HepG2 (cell line): Measurements from ENCODE around the gene PIAS3. TPM values are rescaled to one million over a fixed set of nuclear protein-coding genes. Genes with fewer than 3 reads are reported as not detected.
A peak's percentile ranks its signal among the peaks of the same experiment; 100 is the strongest.

Experiments
- ADNP ChIP-seq: sonication (generic); formaldehyde crosslinking; IDR thresholded peaks from 2 replicates; pipeline ENCODE4 v1.4.0; 2020; ENCODE audit warnings: missing genetic modification reagents
- DMAP1 ChIP-seq: IDR thresholded peaks from 2 replicates; pipeline ENCODE4 v1.6.1; 2016
- DNMT3B ChIP-seq: conservative IDR thresholded peaks from 2 replicates; pipeline ENCODE4 v1.6.1; 2016; ENCODE audit warnings: missing biosample characterization, control low read depth
- HNF4G ChIP-seq, 2 experiments: sonication (generic) in 1 of 2; formaldehyde crosslinking in 1 of 2; IDR thresholded peaks; 2 replicates each; pipeline versions ENCODE4 v1.4.0 to v1.6.1; 2011 to 2020; ENCODE audit warnings: borderline replicate concordance in 2 of 2, low read depth in 2 of 2, mild to moderate bottlenecking in 2 of 2, low read length in 1 of 2, missing genetic modification reagents in 1 of 2, moderate library complexity in 1 of 2
- IRF2 ChIP-seq: IDR thresholded peaks from 2 replicates; pipeline ENCODE4 v1.6.1; 2018; ENCODE audit warnings: missing genetic modification reagents, missing compliant biosample characterization
- KLF16 ChIP-seq, 2 experiments: sonication (generic) in 1 of 2; formaldehyde crosslinking in 1 of 2; IDR thresholded peaks; 2 replicates each; pipeline versions ENCODE4 v1.6.1 to v1.8.0; 2016 to 2023; ENCODE audit warnings: missing genetic modification reagents in 2 of 2, missing compliant biosample characterization in 1 of 2
- MAF1 ChIP-seq: sonication (generic); formaldehyde crosslinking; IDR thresholded peaks from 2 replicates; pipeline ENCODE4 v1.5.0; 2020; ENCODE audit warnings: missing genetic modification reagents, borderline replicate concordance
- NR2F1 ChIP-seq, 2 experiments: fragments of 450-650 bp in 1 of 2; formaldehyde crosslinking in 1 of 2; IDR thresholded peaks; 2 replicates each; pipeline versions ENCODE4 v1.5.0 to v1.6.1; 2016 to 2020; ENCODE audit warnings: mild to moderate bottlenecking in 1 of 2, missing compliant biosample characterization in 1 of 2, missing genetic modification reagents in 1 of 2, moderate library complexity in 1 of 2
- TOE1 ChIP-seq: sonication (generic); formaldehyde crosslinking; IDR thresholded peaks from 2 replicates; pipeline ENCODE4 v1.4.0; 2020; ENCODE audit warnings: mild to moderate bottlenecking, missing genetic modification reagents
- XRCC5 ChIP-seq: fragments of 200-400 bp; formaldehyde crosslinking; optimal IDR thresholded peaks from 2 replicates; pipeline ENCODE3; 2017; ENCODE audit warnings: mild to moderate bottlenecking, low read length
- ZNF10 ChIP-seq: sonication (generic); formaldehyde crosslinking; IDR thresholded peaks from 2 replicates; pipeline ENCODE4 v1.4.0; 2020; ENCODE audit warnings: mild to moderate bottlenecking, low read depth, missing genetic modification reagents, borderline replicate concordance
- ZNF205 ChIP-seq: IDR thresholded peaks from 2 replicates; pipeline ENCODE4 v1.6.1; 2018; ENCODE audit warnings: missing biosample characterization, missing genetic modification reagents
- polyA plus RNA-seq, 8 experiments: library from polyadenylated mRNA; depleted of rRNA in 3 of 8; stranded (reverse) in 7 of 8; unstranded in 1 of 8; fragments of >200 nt; fragmentation: Illumina TruSeq in 4 of 8; extraction: Trizol in 4 of 8; gene quantifications; 2 replicates each; pipeline versions ENCODE4 v1.2.1 to v1.2.3, GENCODE V29; 2011 to 2016; ENCODE audit warnings: low read depth in 4 of 8, missing spikeins in 1 of 8, mixed read lengths in 1 of 8; ENCODE audit not compliant: insufficient read depth in 1 of 8
- total RNA-seq, 5 experiments: library from RNA; depleted of rRNA; stranded (reverse); fragments of >200 nt; fragmentation: Illumina TruSeq; extraction: Trizol; gene quantifications; 2 replicates each; pipeline ENCODE4 v1.2.3, GENCODE V29; 2016; ENCODE audit warnings: low read depth in 1 of 5
- TF ChIP-seq, protein P1 (sequence below): sonication (generic); formaldehyde crosslinking; IDR thresholded peaks from 2 replicates; pipeline ENCODE4 v1.9.0; 2021; ENCODE audit warnings: mild to moderate bottlenecking, missing genetic modification reagents
- TF ChIP-seq, protein P2 (sequence below): sonication (generic); formaldehyde crosslinking; IDR thresholded peaks from 2 replicates; pipeline ENCODE4 v1.8.1; 2023; ENCODE audit warnings: missing genetic modification reagents, inconsistent platforms, borderline replicate concordance
- TF ChIP-seq, protein P3 (sequence below): sonication (generic); formaldehyde crosslinking; IDR thresholded peaks from 2 replicates; pipeline ENCODE4 v1.5.1; 2020; ENCODE audit warnings: missing genetic modification reagents, mild to moderate bottlenecking, borderline replicate concordance
- TF ChIP-seq, protein P4 (sequence below): sonication (generic); formaldehyde crosslinking; IDR thresholded peaks from 2 replicates; pipeline ENCODE4 v1.5.1; 2020; ENCODE audit warnings: missing genetic modification reagents, mild to moderate bottlenecking, borderline replicate concordance
- TF ChIP-seq, protein P5 (sequence below): sonication (generic); formaldehyde crosslinking; IDR thresholded peaks from 2 replicates; pipeline ENCODE4 v1.5.0; 2020; ENCODE audit warnings: missing genetic modification reagents

Gene PIAS3
- total and polyA plus RNA-seq, 2 of the 13 experiments (the other 11 are each of a cell fraction or from before 2014, with no cell fraction given) = 3.7 to 8.0 TPM

DNA sequence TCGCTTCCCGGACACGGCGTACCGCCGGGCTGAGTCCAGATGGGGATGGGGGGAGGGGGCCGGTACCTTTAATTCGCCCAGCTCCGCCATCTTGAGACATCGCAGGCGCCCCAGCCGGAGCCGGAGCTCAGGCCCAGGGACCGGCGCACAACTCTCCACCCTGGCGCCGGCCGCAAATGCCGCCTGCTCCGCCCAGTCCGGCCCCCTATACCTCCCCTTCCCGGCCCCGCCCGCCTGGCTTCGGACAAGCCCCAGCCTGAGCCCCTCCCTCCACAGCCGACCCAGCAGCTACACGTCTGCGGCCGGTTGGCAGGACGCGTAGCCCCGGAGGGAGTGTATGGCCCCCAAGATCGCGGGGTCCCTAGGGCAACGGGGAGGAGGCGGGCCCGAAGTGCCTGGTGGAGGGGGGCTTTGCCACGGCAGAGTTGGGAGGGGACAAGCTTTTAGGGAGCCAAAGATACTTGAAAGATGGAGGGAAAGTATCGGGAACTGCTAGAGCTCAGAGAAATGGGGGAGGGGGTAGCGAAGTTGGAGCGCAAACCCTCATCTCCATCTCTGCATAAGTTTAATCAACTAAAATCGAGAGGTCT lies at the start of gene PIAS3 (continued):
- TF ChIP-seq, protein P1, sequence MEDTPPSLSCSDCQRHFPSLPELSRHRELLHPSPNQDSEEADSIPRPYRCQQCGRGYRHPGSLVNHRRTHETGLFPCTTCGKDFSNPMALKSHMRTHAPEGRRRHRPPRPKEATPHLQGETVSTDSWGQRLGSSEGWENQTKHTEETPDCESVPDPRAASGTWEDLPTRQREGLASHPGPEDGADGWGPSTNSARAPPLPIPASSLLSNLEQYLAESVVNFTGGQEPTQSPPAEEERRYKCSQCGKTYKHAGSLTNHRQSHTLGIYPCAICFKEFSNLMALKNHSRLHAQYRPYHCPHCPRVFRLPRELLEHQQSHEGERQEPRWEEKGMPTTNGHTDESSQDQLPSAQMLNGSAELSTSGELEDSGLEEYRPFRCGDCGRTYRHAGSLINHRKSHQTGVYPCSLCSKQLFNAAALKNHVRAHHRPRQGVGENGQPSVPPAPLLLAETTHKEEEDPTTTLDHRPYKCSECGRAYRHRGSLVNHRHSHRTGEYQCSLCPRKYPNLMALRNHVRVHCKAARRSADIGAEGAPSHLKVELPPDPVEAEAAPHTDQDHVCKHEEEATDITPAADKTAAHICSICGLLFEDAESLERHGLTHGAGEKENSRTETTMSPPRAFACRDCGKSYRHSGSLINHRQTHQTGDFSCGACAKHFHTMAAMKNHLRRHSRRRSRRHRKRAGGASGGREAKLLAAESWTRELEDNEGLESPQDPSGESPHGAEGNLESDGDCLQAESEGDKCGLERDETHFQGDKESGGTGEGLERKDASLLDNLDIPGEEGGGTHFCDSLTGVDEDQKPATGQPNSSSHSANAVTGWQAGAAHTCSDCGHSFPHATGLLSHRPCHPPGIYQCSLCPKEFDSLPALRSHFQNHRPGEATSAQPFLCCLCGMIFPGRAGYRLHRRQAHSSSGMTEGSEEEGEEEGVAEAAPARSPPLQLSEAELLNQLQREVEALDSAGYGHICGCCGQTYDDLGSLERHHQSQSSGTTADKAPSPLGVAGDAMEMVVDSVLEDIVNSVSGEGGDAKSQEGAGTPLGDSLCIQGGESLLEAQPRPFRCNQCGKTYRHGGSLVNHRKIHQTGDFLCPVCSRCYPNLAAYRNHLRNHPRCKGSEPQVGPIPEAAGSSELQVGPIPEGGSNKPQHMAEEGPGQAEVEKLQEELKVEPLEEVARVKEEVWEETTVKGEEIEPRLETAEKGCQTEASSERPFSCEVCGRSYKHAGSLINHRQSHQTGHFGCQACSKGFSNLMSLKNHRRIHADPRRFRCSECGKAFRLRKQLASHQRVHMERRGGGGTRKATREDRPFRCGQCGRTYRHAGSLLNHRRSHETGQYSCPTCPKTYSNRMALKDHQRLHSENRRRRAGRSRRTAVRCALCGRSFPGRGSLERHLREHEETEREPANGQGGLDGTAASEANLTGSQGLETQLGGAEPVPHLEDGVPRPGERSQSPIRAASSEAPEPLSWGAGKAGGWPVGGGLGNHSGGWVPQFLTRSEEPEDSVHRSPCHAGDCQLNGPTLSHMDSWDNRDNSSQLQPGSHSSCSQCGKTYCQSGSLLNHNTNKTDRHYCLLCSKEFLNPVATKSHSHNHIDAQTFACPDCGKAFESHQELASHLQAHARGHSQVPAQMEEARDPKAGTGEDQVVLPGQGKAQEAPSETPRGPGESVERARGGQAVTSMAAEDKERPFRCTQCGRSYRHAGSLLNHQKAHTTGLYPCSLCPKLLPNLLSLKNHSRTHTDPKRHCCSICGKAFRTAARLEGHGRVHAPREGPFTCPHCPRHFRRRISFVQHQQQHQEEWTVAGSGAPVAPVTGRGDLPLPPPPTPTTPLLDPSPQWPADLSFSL = no peak
- TF ChIP-seq XRCC5 = peak; percentile 11
- no peak for TF ChIP-seq DNMT3B (CRISPR knock-in tag)
- no peak for TF ChIP-seq ZNF10 (CRISPR knock-in tag)
- no peak; the same call in 1 of the 2 replicates for TF ChIP-seq ZNF205 (CRISPR knock-in tag)
- TF ChIP-seq, protein P2, sequence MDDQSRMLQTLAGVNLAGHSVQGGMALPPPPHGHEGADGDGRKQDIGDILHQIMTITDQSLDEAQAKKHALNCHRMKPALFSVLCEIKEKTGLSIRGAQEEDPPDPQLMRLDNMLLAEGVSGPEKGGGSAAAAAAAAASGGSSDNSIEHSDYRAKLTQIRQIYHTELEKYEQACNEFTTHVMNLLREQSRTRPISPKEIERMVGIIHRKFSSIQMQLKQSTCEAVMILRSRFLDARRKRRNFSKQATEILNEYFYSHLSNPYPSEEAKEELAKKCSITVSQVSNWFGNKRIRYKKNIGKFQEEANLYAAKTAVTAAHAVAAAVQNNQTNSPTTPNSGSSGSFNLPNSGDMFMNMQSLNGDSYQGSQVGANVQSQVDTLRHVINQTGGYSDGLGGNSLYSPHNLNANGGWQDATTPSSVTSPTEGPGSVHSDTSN (CRISPR knock-in tag) = no peak
- TF ChIP-seq HNF4G (IDR thresholded peaks at IDR 0.05; ENCODE audit: borderline replicate concordance, low read depth, low read length) = no peak
- 0 out of 2 replicates have a peak, but pooled peaks have one; percentile 6 for TF ChIP-seq HNF4G (CRISPR knock-in tag; IDR thresholded peaks at IDR 0.05; ENCODE audit: borderline replicate concordance, low read depth)
- no peak for TF ChIP-seq IRF2 (CRISPR knock-in tag)
- TF ChIP-seq MAF1 = 0 out of 2 replicates have a peak, but pooled peaks have one; percentile 54
- TF ChIP-seq, protein P3, sequence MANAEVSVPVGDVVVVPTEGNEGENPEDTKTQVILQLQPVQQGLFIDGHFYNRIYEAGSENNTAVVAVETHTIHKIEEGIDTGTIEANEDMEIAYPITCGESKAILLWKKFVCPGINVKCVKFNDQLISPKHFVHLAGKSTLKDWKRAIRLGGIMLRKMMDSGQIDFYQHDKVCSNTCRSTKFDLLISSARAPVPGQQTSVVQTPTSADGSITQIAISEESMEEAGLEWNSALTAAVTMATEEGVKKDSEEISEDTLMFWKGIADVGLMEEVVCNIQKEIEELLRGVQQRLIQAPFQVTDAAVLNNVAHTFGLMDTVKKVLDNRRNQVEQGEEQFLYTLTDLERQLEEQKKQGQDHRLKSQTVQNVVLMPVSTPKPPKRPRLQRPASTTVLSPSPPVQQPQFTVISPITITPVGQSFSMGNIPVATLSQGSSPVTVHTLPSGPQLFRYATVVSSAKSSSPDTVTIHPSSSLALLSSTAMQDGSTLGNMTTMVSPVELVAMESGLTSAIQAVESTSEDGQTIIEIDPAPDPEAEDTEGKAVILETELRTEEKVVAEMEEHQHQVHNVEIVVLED = no peak
- TF ChIP-seq, protein P4, sequence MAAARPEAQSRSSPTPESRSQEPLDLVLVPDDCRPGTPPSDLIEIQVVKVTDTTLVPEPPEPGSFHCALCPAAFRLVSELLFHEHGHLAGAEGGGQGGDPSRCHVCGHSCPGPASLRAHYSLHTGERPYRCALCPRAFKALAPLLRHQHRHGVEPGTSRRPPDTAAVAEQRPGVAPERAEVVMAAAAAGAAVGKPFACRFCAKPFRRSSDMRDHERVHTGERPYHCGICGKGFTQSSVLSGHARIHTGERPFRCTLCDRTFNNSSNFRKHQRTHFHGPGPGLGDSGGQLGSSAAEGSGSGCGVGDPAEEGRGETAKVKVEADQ (CRISPR knock-in tag) = 0 out of 2 replicates have a peak, but pooled peaks have one; percentile 43
- TF ChIP-seq ADNP (CRISPR knock-in tag) = no peak
- no peak; the same call in 1 of the 2 replicates for TF ChIP-seq DMAP1 (CRISPR knock-in tag)
- no peak for TF ChIP-seq TOE1 (CRISPR knock-in tag)
- TF ChIP-seq, protein P5, sequence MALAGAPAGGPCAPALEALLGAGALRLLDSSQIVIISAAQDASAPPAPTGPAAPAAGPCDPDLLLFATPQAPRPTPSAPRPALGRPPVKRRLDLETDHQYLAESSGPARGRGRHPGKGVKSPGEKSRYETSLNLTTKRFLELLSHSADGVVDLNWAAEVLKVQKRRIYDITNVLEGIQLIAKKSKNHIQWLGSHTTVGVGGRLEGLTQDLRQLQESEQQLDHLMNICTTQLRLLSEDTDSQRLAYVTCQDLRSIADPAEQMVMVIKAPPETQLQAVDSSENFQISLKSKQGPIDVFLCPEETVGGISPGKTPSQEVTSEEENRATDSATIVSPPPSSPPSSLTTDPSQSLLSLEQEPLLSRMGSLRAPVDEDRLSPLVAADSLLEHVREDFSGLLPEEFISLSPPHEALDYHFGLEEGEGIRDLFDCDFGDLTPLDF (CRISPR knock-in tag) = no peak
- no peak for TF ChIP-seq KLF16 (CRISPR knock-in tag; IDR thresholded peaks at IDR 0.05)
- TF ChIP-seq NR2F1 (CRISPR knock-in tag; IDR thresholded peaks at IDR 0.05) = no peak
